ENCODE measurements around the gene SKIC3. TPM values are rescaled to one million over a fixed set of nuclear protein-coding genes. Genes with fewer than 3 reads are reported as not detected.

The SKIC3 gene
- total and polyA plus RNA-seq, 10 of the 15 experiments (the other 5 are each of a cell fraction or from before 2014, with no cell fraction given): 23.6 to 73.7 (median 55.6) TPM

- no peak for TF ChIP-seq ELK1 (IDR thresholded peaks at IDR 0.05; ENCODE audit: low read depth, low read length)
Measured at GRCh38 chr5:95511606-95512005, 43.2 kb downstream of the SKIC3 start (continued).

DNA sequence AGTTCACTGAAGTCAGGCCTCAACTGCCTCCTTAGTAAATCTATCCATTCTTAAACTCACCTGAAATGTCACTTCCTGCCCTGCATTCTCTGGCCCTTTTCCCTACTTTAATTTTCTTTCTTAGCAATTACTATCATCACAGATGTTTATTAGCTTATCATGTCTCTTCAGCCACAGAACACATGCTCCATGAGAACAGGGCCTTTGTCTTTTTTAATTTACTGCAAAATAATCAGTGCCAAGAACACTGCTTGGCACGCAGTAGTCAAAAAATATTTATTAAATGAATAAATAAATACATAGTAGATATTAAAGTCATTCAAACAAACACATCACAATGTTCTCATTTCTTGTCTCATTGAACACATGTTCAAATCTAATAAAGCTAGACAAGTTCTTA lies 46.2 kb downstream of the SKIC3 start:
- H3K27ac ChIP-seq (ENCODE audit: control insufficient read depth, insufficient read depth): no peak overlapping the region
- DNase-seq (ENCODE audit: low read depth, low spot score): no peak
- no peak overlapping the region for H2AFZ ChIP-seq (ENCODE audit: control insufficient read depth, low read depth, low read length)
- no peaks in the 10 kb centered on the region for H3K9me3 ChIP-seq (replicated peaks; ENCODE audit: control insufficient read depth, insufficient read depth, low read length)
- 92% methylated on average over 1 of the region's 1 CpG for WGBS (ENCODE audit: insufficient coverage, insufficient replicate concordance, low lambda C conversion rate, missing lambda C conversion rate)
- H3K79me2 ChIP-seq (ENCODE audit: control insufficient read depth, insufficient read depth, low read length): no peaks in the 10 kb centered on the region
- no peak for FAIRE-seq
- peaks cover 0 to 15% of the 10 kb centered on the region in 2 experiments; a peak in 2 of 4 replicates for H3K36me3 ChIP-seq (ENCODE audit: control insufficient read depth in 2 of 2, insufficient read depth in 2 of 2, low read length in 1 of 2)
- BruUV-seq (replicated peaks): no TSS peak
- SMC1A ChIA-PET (ENCODE audit: uncharacterized antibody, unreplicated experiment): interaction anchor here (1.3 to 1.7 kb wide), 2 partner anchors 9 to 15 kb away, joined by 3 to 4 read pairs; no protein-coding TSS in a partner anchor
- CTCF ChIA-PET: no interaction called here
- POLR2A ChIA-PET: no interaction called here
- TF ChIP-seq BACH1 (IDR thresholded peaks at IDR 0.05; ENCODE audit: borderline replicate concordance): no peak
- TF ChIP-seq CHD1 (IDR thresholded peaks at IDR 0.05; ENCODE audit: low read depth, low read length): no peak
- TF ChIP-seq CHD2 (IDR thresholded peaks at IDR 0.05; ENCODE audit: borderline replicate concordance, low read depth, low read length): no peak
- TF ChIP-seq RFX5 (IDR thresholded peaks at IDR 0.05; ENCODE audit: low read depth, low read length): no peak
- TF ChIP-seq CBX5 (IDR thresholded peaks at IDR 0.05; ENCODE audit: low read depth): no peak
- TF ChIP-seq ZNF24 (IDR thresholded peaks at IDR 0.05): no peak
- no peaks in the 10 kb centered on the region for H3K27me3 ChIP-seq (replicated peaks in 1 of 2; ENCODE audit: control insufficient read depth in 2 of 2, insufficient read depth in 2 of 2, low read length in 1 of 2)
- in situ Hi-C loops (cut with MboI) (no loop called here), intact Hi-C loops (cut with micrococcal nuclease; ENCODE audit: unreplicated experiment) (no loop called here)
- no peaks in the 10 kb centered on the region for H3K4me1 ChIP-seq (ENCODE audit: control insufficient read depth, insufficient read depth, low read length)
- no peak overlapping the region for H3K4me3 ChIP-seq
- RAD21 ChIA-PET (ENCODE audit: unreplicated experiment): no interaction called here
- ATAC-seq: no peak
- no peak overlapping the region for H3K4me2 ChIP-seq (ENCODE audit: control insufficient read depth, insufficient read depth)
- H4K20me1 ChIP-seq (ENCODE audit: control insufficient read depth, insufficient read depth): no peaks in the 10 kb centered on the region
- H3K9ac ChIP-seq (ENCODE audit: control insufficient read depth, insufficient read depth, low read length): no peak overlapping the region

Small RNA genes lying within 50 kb of the gene (small RNA-seq; reads per million reads assigned to genes)
- not detected for gene RNU6-308P

Other genes with a start within 250 kb of the SKIC3 start
- gene FAM81B, start 163.6 kb downstream of the SKIC3 start, total RNA-seq (2014; rRNA removed): not detected in 2 replicates
- gene FAM81B, start 163.6 kb downstream of the SKIC3 start, total RNA-seq (2014; rRNA removed; fragmentation: Illumina TruSeq; extraction: Trizol): not detected in 2 replicates
- gene FAM81B, start 163.6 kb downstream of the SKIC3 start, total RNA-seq (2021): not detected in 2 replicates
- not detected in 2 replicates for gene FAM81B, start 163.6 kb downstream of the SKIC3 start, polyA plus RNA-seq (2011; rRNA removed)
- gene FAM81B, start 163.6 kb downstream of the SKIC3 start, polyA plus RNA-seq (2014; fragmentation: Illumina TruSeq; extraction: Trizol): not detected in 2 replicates
- gene FAM81B, start 163.6 kb downstream of the SKIC3 start, polyA plus RNA-seq (2014; fragmentation: Nextera tagmentation; extraction: Ambion mirVana): not detected
- not detected in 2 replicates for gene FAM81B, start 163.6 kb downstream of the SKIC3 start, polyA plus RNA-seq (2014; rRNA removed)
- gene FAM81B, start 163.6 kb downstream of the SKIC3 start, polyA plus RNA-seq (2016; fragmentation: Nextera tagmentation; extraction: Ambion mirVana): not detected
- gene ARSK, start 124 bp upstream of the SKIC3 start, total RNA-seq (2014; rRNA removed): 6.4 and 6.6 TPM in 2 replicates
- gene ARSK, start 124 bp upstream of the SKIC3 start, total RNA-seq (2014; rRNA removed; fragmentation: Illumina TruSeq; extraction: Trizol): 5.7 and 5.9 TPM in 2 replicates
- 4.0 and 4.6 TPM in 2 replicates for gene ARSK, start 124 bp upstream of the SKIC3 start, total RNA-seq (2021)
- 5.9 and 8.2 TPM in 2 replicates for gene ARSK, start 124 bp upstream of the SKIC3 start, polyA plus RNA-seq (2011; rRNA removed)
- gene ARSK, start 124 bp upstream of the SKIC3 start, polyA plus RNA-seq (2014; fragmentation: Illumina TruSeq; extraction: Trizol): 4.7 and 5.1 TPM in 2 replicates
- gene ARSK, start 124 bp upstream of the SKIC3 start, polyA plus RNA-seq (2014; fragmentation: Nextera tagmentation; extraction: Ambion mirVana): 1 to 10 TPM; 1.6 to 3.5 TPM
- 6.9 and 7.1 TPM in 2 replicates for gene ARSK, start 124 bp upstream of the SKIC3 start, polyA plus RNA-seq (2014; rRNA removed)
- 1 to 10 TPM; 8.8 to 9.5 TPM for gene ARSK, start 124 bp upstream of the SKIC3 start, polyA plus RNA-seq (2016; fragmentation: Nextera tagmentation; extraction: Ambion mirVana)
- gene GPR150, start 65.1 kb upstream of the SKIC3 start, total RNA-seq (2014; rRNA removed): 0.82 and 1.1 TPM in 2 replicates
- gene GPR150, start 65.1 kb upstream of the SKIC3 start, total RNA-seq (2014; rRNA removed; fragmentation: Illumina TruSeq; extraction: Trizol): 0.13 and 0.18 TPM in 2 replicates
- gene GPR150, start 65.1 kb upstream of the SKIC3 start, total RNA-seq (2021): 0.92 and 1.3 TPM in 2 replicates
- gene GPR150, start 65.1 kb upstream of the SKIC3 start, polyA plus RNA-seq (2011; rRNA removed): 0.08 and 0.16 TPM in 2 replicates
- gene GPR150, start 65.1 kb upstream of the SKIC3 start, polyA plus RNA-seq (2014; fragmentation: Illumina TruSeq; extraction: Trizol): 0.37 and 0.43 TPM in 2 replicates
- gene GPR150, start 65.1 kb upstream of the SKIC3 start, polyA plus RNA-seq (2014; fragmentation: Nextera tagmentation; extraction: Ambion mirVana): under 1 TPM in 1 of 2 experiments, not detected in 1; 0.13 TPM
- gene GPR150, start 65.1 kb upstream of the SKIC3 start, polyA plus RNA-seq (2014; rRNA removed): 0.77 and 1.1 TPM in 2 replicates
- under 1 TPM; 0.16 to 0.76 TPM for gene GPR150, start 65.1 kb upstream of the SKIC3 start, polyA plus RNA-seq (2016; fragmentation: Nextera tagmentation; extraction: Ambion mirVana)
- gene RFESD, start 91.8 kb upstream of the SKIC3 start, total RNA-seq (2014; rRNA removed): 3.3 and 3.4 TPM in 2 replicates
- 3.9 and 4.2 TPM in 2 replicates for gene RFESD, start 91.8 kb upstream of the SKIC3 start, total RNA-seq (2014; rRNA removed; fragmentation: Illumina TruSeq; extraction: Trizol)
- 2.9 and 5.7 TPM in 2 replicates for gene RFESD, start 91.8 kb upstream of the SKIC3 start, total RNA-seq (2021)
- 5.7 and 10.9 TPM in 2 replicates for gene RFESD, start 91.8 kb upstream of the SKIC3 start, polyA plus RNA-seq (2011; rRNA removed)
- gene RFESD, start 91.8 kb upstream of the SKIC3 start, polyA plus RNA-seq (2014; fragmentation: Illumina TruSeq; extraction: Trizol): 1.9 and 3.3 TPM in 2 replicates
- gene RFESD, start 91.8 kb upstream of the SKIC3 start, polyA plus RNA-seq (2014; fragmentation: Nextera tagmentation; extraction: Ambion mirVana): 10 to 100 TPM; 14.0 to 14.7 TPM
- gene RFESD, start 91.8 kb upstream of the SKIC3 start, polyA plus RNA-seq (2014; rRNA removed): 1.4 and 1.9 TPM in 2 replicates
- 1 to 10 TPM; 5.9 to 6.8 TPM for gene RFESD, start 91.8 kb upstream of the SKIC3 start, polyA plus RNA-seq (2016; fragmentation: Nextera tagmentation; extraction: Ambion mirVana)
- 0.11 and 0.16 TPM in 2 replicates for gene SPATA9, start 128.0 kb upstream of the SKIC3 start, total RNA-seq (2014; rRNA removed)
- 0.18 TPM in 1 of 2 replicates, not detected in the other for gene SPATA9, start 128.0 kb upstream of the SKIC3 start, total RNA-seq (2014; rRNA removed; fragmentation: Illumina TruSeq; extraction: Trizol)
- 0.35 TPM in 1 of 2 replicates, not detected in the other for gene SPATA9, start 128.0 kb upstream of the SKIC3 start, total RNA-seq (2021)
- 0.33 and 0.46 TPM in 2 replicates for gene SPATA9, start 128.0 kb upstream of the SKIC3 start, polyA plus RNA-seq (2011; rRNA removed)
- gene SPATA9, start 128.0 kb upstream of the SKIC3 start, polyA plus RNA-seq (2014; fragmentation: Illumina TruSeq; extraction: Trizol): 0.13 TPM in 1 of 2 replicates, not detected in the other
- gene SPATA9, start 128.0 kb upstream of the SKIC3 start, polyA plus RNA-seq (2014; fragmentation: Nextera tagmentation; extraction: Ambion mirVana): under 1 TPM; 0.16 to 0.49 TPM
- 0.15 and 0.22 TPM in 2 replicates for gene SPATA9, start 128.0 kb upstream of the SKIC3 start, polyA plus RNA-seq (2014; rRNA removed)
- under 1 TPM; 0.16 to 0.24 TPM for gene SPATA9, start 128.0 kb upstream of the SKIC3 start, polyA plus RNA-seq (2016; fragmentation: Nextera tagmentation; extraction: Ambion mirVana)
- 9.6 and 12.3 TPM in 2 replicates for gene RHOBTB3, start 176.4 kb upstream of the SKIC3 start, total RNA-seq (2014; rRNA removed)
- 9.1 and 11.0 TPM in 2 replicates for gene RHOBTB3, start 176.4 kb upstream of the SKIC3 start, total RNA-seq (2014; rRNA removed; fragmentation: Illumina TruSeq; extraction: Trizol)
- 8.0 and 10.6 TPM in 2 replicates for gene RHOBTB3, start 176.4 kb upstream of the SKIC3 start, total RNA-seq (2021)
- 39.2 and 42.8 TPM in 2 replicates for gene RHOBTB3, start 176.4 kb upstream of the SKIC3 start, polyA plus RNA-seq (2011; rRNA removed)
- 7.6 and 13.1 TPM in 2 replicates for gene RHOBTB3, start 176.4 kb upstream of the SKIC3 start, polyA plus RNA-seq (2014; fragmentation: Illumina TruSeq; extraction: Trizol)
- gene RHOBTB3, start 176.4 kb upstream of the SKIC3 start, polyA plus RNA-seq (2014; fragmentation: Nextera tagmentation; extraction: Ambion mirVana): 1 to 10 TPM; 3.6 to 4.1 TPM
- 5.9 and 8.5 TPM in 2 replicates for gene RHOBTB3, start 176.4 kb upstream of the SKIC3 start, polyA plus RNA-seq (2014; rRNA removed)
- gene RHOBTB3, start 176.4 kb upstream of the SKIC3 start, polyA plus RNA-seq (2016; fragmentation: Nextera tagmentation; extraction: Ambion mirVana): 1 to 10 TPM; 8.7 to 9.7 TPM